ENCODE measurements around the gene UBR2.

- TF ChIP-seq CTCF (IDR thresholded peaks at IDR 0.05) (no peak), POLR2A (IDR thresholded peaks at IDR 0.05) (no peak)
These were observed 100.9 kb downstream of the UBR2 start for GRCh38 chr6:42664718-42665117.

Data from right lobe of liver (tissue), 4 donors.